Measurements from ENCODE around the gene GTF3A. TPM values are rescaled to one million over a fixed set of nuclear protein-coding genes. Genes with fewer than 3 reads are reported as not detected.

GTF3A gene
- total and polyA plus RNA-seq, 2 of the 4 experiments (the other 2 are of a cell fraction), result 74.1 to 116 TPM

DNA sequence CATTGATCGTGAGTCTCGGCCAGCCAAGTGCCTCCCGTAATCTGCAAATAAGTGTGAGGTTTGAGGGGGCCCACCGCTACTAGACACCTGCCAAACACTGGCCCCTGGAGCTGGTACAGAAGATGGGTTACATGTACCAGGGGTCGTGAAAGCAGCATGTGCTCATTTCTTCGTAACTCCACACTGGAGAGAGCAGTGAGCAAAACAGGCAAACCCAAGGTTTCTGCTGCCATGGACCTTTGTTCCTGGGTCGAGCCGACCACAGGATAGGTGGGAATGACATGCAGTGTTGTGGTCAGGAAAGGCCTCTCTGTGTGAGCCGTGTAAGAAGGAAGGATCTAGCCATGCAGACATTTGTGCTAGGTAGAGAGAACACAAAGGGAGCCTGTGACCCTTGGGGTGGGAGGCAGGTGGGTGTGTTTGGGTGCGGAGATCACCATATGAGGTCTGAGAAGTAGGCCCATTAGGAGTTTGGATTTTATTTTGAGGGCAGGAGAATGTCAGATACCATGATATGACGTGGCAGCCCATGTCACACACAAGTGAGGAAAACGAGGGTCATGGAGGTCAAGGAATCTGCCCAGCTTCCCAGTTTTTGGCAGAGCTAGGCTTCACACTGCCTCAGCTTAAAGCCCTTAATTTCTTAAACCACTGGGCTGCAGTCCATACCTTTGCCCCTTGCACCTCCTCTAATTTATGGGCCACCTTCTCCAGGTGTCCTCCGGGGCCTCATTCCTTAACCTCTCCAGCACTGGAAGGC, 919 bp downstream of the GTF3A start:
- in situ Hi-C loops (cut with MboI; ENCODE audit: low sequenced_read_pairs) (no loop called here), dilution Hi-C loops (cut with HindIII; ENCODE audit: low sequenced_read_pairs, unreplicated experiment) (no loop called here), intact Hi-C loops (cut with micrococcal nuclease) (loop anchor here (10.0 kb wide), 1 partner anchor 441 kb away; no protein-coding TSS in a partner anchor)
- no peak for TF ChIP-seq SMC3 (IDR thresholded peaks at IDR 0.05; ENCODE audit: low read depth, low read length)
- no peak for TF ChIP-seq USF2 (IDR thresholded peaks at IDR 0.05; ENCODE audit: low read depth, low read length)
- TF ChIP-seq, protein P1, sequence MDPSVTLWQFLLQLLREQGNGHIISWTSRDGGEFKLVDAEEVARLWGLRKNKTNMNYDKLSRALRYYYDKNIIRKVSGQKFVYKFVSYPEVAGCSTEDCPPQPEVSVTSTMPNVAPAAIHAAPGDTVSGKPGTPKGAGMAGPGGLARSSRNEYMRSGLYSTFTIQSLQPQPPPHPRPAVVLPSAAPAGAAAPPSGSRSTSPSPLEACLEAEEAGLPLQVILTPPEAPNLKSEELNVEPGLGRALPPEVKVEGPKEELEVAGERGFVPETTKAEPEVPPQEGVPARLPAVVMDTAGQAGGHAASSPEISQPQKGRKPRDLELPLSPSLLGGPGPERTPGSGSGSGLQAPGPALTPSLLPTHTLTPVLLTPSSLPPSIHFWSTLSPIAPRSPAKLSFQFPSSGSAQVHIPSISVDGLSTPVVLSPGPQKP (IDR thresholded peaks at IDR 0.05; ENCODE audit: borderline replicate concordance, low read depth, low read length), result no peak
- TF ChIP-seq BHLHE40 (IDR thresholded peaks at IDR 0.05; ENCODE audit: low read depth, low read length), result no peak
- no peak for TF ChIP-seq FOS (IDR thresholded peaks at IDR 0.05; ENCODE audit: low read depth, low read length)
- TF ChIP-seq CEBPB (IDR thresholded peaks at IDR 0.05; ENCODE audit: low read depth, low read length), result no peak
- no peak for TF ChIP-seq RCOR1 (IDR thresholded peaks at IDR 0.05; ENCODE audit: insufficient replicate concordance, low read length)
- TF ChIP-seq MAFK (IDR thresholded peaks at IDR 0.05; ENCODE audit: low read depth, low read length), result no peak
- TF ChIP-seq MAZ (IDR thresholded peaks at IDR 0.05; ENCODE audit: borderline replicate concordance, low read depth, low read length), result no peak
- no peak for TF ChIP-seq MXI1 (IDR thresholded peaks at IDR 0.05; ENCODE audit: borderline replicate concordance, low read depth, low read length)
- no peak for TF ChIP-seq RAD21 (IDR thresholded peaks at IDR 0.05; ENCODE audit: low read length)
- no peak for TF ChIP-seq CTCF (conservative IDR thresholded peaks at IDR 0.05; ENCODE audit: low read depth, low read length)
- no peak for TF ChIP-seq RFX5 (IDR thresholded peaks at IDR 0.05; ENCODE audit: low read depth, low read length)
- Histone ChIP-seq H3K27ac (ENCODE audit: insufficient read depth, low read length) (peak overlapping the region; percentile 80), H3K9me3 (ENCODE audit: control insufficient read depth, insufficient read depth, low read length) (no peaks in the 10 kb centered on the region), H2AK5ac (ENCODE audit: low read depth, low read length) (peak overlapping the region; percentile 92), H3K79me1 (ENCODE audit: low read depth in 1 of 2, low read length in 2 of 2) (peaks cover 23 to 43% of the 10 kb centered on the region in 2 experiments), H3K36me3 (ENCODE audit: control insufficient read depth, insufficient read depth, low read length) (peaks cover 9% of the 10 kb centered on the region), H4K91ac (ENCODE audit: insufficient read depth, low read depth, low read length) (peak overlapping the region; percentile 91), H3K18ac (ENCODE audit: low read depth, low read length) (no peak overlapping the region), H4K5ac (ENCODE audit: low read depth, low read length) (peak overlapping the region; percentile 65), H2BK20ac (ENCODE audit: low read depth, low read length) (no peak overlapping the region), H2BK15ac (ENCODE audit: low read depth, low read length) (0 out of 3 replicates have a peak overlapping the region, but pooled peaks have one; percentile 15), H2BK5ac (ENCODE audit: low read depth, low read length, poor library complexity, severe bottlenecking) (peak overlapping the region; percentile 4), H3K4me2 (ENCODE audit: low read depth, low read length) (peak overlapping the region; percentile 89), H3K27me3 (ENCODE audit: control insufficient read depth, insufficient read depth, low read length) (peaks cover 2% of the 10 kb centered on the region; the same call in 1 of the 2 replicates), H3K56ac (ENCODE audit: extremely low read depth, insufficient read depth, low read length) (peak overlapping the region; percentile 18; the same call in 1 of the 2 replicates), H3K4me1 (ENCODE audit: control insufficient read depth, insufficient read depth, low read length) (peaks cover 15% of the 10 kb centered on the region), H3K4ac (ENCODE audit: low read depth, low read length) (peak overlapping the region; percentile 87), H3K9me1 (ENCODE audit: insufficient read depth, low read length) (peaks cover 23% of the 10 kb centered on the region), H2BK120ac (ENCODE audit: low read depth, low read length) (peak overlapping the region; percentile 19), H3K4me3 (ENCODE audit: insufficient read depth, low read depth, low read length) (peak overlapping the region; percentile 57), H3K14ac (replicated peaks; ENCODE audit: low read depth, low read length) (peak overlapping the region; percentile 83), H4K8ac (ENCODE audit: low read depth in 2 of 2, low read length in 2 of 2) (peak overlapping the region; percentile 84 to 85), H2AK9ac (replicated peaks; ENCODE audit: low read depth, low read length, poor library complexity) (peak overlapping the region; percentile 87), H3K23ac (ENCODE audit: low read depth, low read length) (peak overlapping the region; percentile 87), H4K20me1 (ENCODE audit: insufficient read depth, low read length) (no peaks in the 10 kb centered on the region), H3K9ac (ENCODE audit: low read depth, low read length) (peak overlapping the region; percentile 76), H2AFZ (replicated peaks; ENCODE audit: low read length, poor library complexity) (peak overlapping the region; percentile 94)
- ATAC-seq (ENCODE audit: low read depth), result no peak
- 50% methylated on average over 5 of the region's 13 CpGs; no CpG with 5 or more reads in 1 of the 2 experiments for WGBS, 2 experiments (ENCODE audit: extremely low coverage in 2 of 2, insufficient read length in 1 of 2)
- BruUV-seq (replicated peaks), result no TSS peak
- ChIA-PET POLR2A (ENCODE audit: unreplicated experiment) (no interaction called here), CTCF (interaction anchor here (0.6 to 1.4 kb wide), 7 partner anchors 11 to 1186 kb away, joined by 3 to 7 read pairs (median 3); no protein-coding TSS in a partner anchor)
- DNase-seq, result no peak

Data from IMR-90 (cell line).